VCaP (cell line): ENCODE measurements around the gene EMP2.

Source experiments
- H3K27ac ChIP-seq: fragments of 450-650 bp; 2 replicates; pipeline ENCODE4 v1.5.1; 2017
- TF ChIP-seq, protein P1 (sequence below): fragments of 450-650 bp; conservative IDR thresholded peaks from 2 replicates; pipeline ENCODE4 v1.5.1; 2017; ENCODE audit warnings: mild to moderate bottlenecking, moderate library complexity

EMP2 gene

DNA sequence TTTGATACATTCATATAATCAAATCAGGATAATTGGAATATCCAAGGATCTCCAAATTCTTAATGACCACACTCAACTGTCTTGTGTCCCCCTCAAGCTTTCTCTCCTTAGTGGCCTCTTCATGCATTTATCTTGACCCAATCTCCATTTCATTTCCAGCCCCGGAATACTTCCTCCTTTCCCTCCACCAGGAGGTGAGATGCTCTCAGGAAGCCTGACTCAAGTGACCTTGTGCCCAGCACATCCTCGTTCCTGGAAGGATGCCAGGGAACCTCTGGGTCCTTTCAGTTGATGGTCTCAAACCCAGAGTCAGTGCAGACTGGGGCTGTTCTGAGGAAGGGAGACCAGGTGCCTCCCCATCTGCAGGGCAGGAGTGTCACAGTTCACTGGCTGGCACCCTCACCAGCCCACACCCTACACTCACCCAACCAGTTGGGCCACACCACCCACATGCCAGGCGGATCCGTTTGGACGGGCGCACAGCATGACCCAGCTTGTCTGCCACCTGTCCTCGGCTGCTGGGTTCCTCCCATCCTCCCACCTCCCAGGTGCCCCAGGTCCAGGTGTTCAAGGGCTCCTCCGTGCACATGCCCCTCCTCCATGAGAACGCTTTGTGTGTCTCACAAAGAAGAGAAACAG is 14.0 kb upstream of the EMP2 start:
- H3K27ac ChIP-seq, result no peak overlapping the region
- TF ChIP-seq, protein P1, sequence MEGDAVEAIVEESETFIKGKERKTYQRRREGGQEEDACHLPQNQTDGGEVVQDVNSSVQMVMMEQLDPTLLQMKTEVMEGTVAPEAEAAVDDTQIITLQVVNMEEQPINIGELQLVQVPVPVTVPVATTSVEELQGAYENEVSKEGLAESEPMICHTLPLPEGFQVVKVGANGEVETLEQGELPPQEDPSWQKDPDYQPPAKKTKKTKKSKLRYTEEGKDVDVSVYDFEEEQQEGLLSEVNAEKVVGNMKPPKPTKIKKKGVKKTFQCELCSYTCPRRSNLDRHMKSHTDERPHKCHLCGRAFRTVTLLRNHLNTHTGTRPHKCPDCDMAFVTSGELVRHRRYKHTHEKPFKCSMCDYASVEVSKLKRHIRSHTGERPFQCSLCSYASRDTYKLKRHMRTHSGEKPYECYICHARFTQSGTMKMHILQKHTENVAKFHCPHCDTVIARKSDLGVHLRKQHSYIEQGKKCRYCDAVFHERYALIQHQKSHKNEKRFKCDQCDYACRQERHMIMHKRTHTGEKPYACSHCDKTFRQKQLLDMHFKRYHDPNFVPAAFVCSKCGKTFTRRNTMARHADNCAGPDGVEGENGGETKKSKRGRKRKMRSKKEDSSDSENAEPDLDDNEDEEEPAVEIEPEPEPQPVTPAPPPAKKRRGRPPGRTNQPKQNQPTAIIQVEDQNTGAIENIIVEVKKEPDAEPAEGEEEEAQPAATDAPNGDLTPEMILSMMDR, result no peak

DNA sequence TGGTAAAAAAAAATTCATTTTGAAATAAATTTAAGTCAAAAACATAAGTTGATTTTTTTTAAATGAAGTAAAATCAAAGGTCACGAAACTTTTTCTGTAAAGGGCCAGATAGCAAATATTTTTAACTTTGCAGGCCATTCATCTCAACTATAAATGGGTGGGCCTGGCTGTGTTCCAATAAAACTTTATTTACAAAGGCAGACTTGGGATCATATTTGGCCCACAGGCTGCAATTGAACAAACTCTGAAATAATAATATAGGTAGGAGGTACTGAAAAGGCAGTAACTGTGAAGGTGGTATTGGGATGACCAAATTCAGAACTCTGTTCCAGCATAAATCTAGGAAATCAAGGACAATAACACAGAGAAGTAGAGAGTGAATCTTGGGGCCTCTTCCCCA is 12.2 kb upstream of the EMP2 start:
- TF ChIP-seq, protein P1, result no peak
- H3K27ac ChIP-seq, result no peak overlapping the region

DNA sequence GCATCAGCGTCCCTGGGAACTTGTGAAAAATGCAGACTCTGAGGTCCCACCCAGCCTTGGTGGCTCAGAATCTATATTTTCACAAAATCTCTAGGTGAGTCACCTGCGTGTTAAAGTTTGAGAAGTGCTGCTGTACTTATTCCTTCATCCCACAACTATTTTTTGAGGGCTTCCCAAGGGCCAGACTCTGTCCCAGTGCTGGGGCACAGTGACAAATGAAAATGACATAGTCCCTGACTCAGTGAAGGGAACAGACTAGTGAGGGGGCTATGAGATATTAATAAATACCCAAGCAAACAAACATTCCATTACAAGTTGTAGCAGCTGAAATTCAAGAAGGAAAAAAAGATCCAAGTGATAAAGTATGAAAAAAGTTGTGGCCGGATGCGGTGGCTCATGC is 9.9 kb upstream of the EMP2 start:
- TF ChIP-seq, protein P1, result no peak
- no peak overlapping the region for H3K27ac ChIP-seq

DNA sequence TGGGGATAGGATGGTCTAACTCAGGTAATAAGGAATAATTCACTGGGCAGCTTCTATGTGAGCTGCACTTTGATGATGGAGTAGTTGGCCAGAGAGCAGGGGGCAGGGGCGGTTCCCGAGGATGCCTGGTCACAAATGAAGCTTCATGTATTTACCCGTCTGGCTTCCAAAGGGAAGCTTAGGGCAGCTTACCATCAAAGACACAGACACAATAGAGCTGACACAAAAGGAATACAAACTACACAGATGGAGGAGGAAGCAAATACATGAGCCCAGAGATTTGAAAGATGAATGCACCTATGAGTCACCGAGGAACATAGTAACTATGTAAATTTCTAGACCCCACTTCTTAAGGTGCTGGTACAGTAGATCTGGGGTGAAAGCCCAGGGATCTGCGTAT is 8.7 kb upstream of the EMP2 start:
- H3K27ac ChIP-seq, result no peak overlapping the region
- TF ChIP-seq, protein P1, result no peak

DNA sequence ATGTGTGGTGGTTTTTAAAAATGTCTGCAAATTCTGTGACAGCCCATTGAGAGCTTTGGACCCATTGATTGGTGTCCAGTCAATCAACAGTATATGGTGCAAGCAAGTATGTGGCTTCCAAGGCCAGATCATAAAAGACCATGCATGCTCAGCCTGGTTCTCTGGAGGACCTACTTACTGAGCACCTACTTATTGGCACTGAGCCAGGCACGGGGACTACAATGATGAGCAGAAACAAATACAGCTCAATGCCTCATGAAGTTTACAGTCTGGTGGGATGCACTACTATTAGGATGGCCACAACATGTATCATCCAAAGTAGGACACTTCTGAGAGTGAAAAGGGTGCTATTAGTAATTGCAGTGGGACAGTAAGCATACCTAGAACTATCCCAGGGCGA is 7.2 kb upstream of the EMP2 start:
- TF ChIP-seq, protein P1, result no peak
- H3K27ac ChIP-seq, result no peak overlapping the region

DNA sequence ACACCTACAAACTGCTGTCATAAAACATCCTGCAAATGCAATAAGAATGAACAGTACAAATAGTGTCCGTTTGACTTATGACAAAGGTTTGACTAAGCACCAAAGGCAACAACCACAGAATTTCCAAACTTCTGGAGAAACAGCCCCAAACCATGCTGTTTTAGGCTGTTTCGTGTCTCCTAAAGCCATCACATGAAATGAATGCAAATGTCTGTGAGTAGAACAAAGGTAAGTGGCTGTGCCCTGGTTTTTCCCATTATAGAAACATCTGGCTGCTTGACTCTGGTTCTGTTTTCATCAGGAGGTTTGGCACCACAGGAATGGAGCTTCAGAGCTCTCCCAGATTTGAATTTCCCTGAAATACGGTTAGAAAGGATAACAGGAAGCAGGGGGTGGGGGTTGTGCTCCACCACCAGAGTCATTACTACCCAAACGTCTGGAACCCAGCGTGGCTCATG is 4.6 kb upstream of the EMP2 start:
- TF ChIP-seq, protein P1, result no peak
- no peak overlapping the region for H3K27ac ChIP-seq

DNA sequence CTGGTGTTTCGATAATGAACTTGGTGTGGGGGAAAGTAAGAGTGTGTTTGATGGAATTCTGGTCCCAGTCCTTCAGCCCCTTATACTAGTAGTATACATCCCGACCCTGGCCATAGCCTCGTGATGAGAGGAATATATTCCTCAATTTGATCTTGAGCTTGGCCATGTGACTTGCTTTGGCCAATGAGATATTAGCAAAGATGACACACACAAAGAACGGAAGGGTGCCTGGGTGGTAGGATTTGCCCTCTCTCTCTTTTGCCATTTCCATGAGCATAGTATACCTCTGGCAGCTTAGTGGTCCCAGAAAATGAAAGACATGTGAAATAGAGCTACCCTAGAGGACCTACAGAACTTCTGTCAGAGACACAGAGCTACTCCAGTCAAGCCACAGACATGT is 2.9 kb upstream of the EMP2 start:
- TF ChIP-seq, protein P1, result no peak
- no peak overlapping the region for H3K27ac ChIP-seq
